Dedifferentiated amniotic fluid mesenchymal stem cell (primary cell): Measurements from ENCODE around the gene CSTPP1.
"Not testable (repeated sequence)": the region's sequence is repeated elsewhere in the genome, so short reads cannot be mapped to it uniquely, and the experiment has no call there.

Source experiments
- DNase-seq: peaks from one replicate; pipeline ENCODE4 v3.0.0-alpha.2; 2016; ENCODE audit errors: extremely low spot score

Gene CSTPP1

GRCh38 chr11:47047972-47048371 is 111.4 kb downstream of the CSTPP1 start:
- DNase-seq = no peak

- DNase-seq = no peak
These were observed 113.7 kb downstream of the CSTPP1 start for GRCh38 chr11:47050284-47050683.

- DNase-seq = no peak
These were observed 114.7 kb downstream of the CSTPP1 start for GRCh38 chr11:47051217-47051616.

GRCh38 chr11:47052165-47052564 is 115.6 kb downstream of the CSTPP1 start:
- DNase-seq = no peak

GRCh38 chr11:47052576-47052975 is 116.0 kb downstream of the CSTPP1 start:
- DNase-seq = no peak

- no peak for DNase-seq
These were observed 119.0 kb downstream of the CSTPP1 start for GRCh38 chr11:47055534-47055933.

GRCh38 chr11:47056261-47056915 is 119.8 kb downstream of the CSTPP1 start:
- DNase-seq = peak; percentile 50

- DNase-seq = no peak
These were observed 120.8 kb downstream of the CSTPP1 start for GRCh38 chr11:47057365-47057764.

GRCh38 chr11:47060807-47061206 is 124.2 kb downstream of the CSTPP1 start:
- peak; percentile 26 for DNase-seq

GRCh38 chr11:47061429-47062178 is 125.0 kb downstream of the CSTPP1 start:
- DNase-seq = peak; percentile 13

- peak; percentile 7 for DNase-seq
These were observed 126.2 kb downstream of the CSTPP1 start for GRCh38 chr11:47062736-47063135.

- DNase-seq = no peak
These were observed 130.8 kb downstream of the CSTPP1 start for GRCh38 chr11:47067401-47067800.

GRCh38 chr11:47070769-47071168 is 134.2 kb downstream of the CSTPP1 start:
- DNase-seq = no peak

GRCh38 chr11:47071341-47071740 is 134.8 kb downstream of the CSTPP1 start:
- DNase-seq = no peak

GRCh38 chr11:47071791-47072261 is 135.3 kb downstream of the CSTPP1 start:
- DNase-seq = no peak

GRCh38 chr11:47078751-47079521 is 142.4 kb downstream of the CSTPP1 start:
- no peak for DNase-seq

GRCh38 chr11:47080775-47081174 is 144.2 kb downstream of the CSTPP1 start:
- DNase-seq = not testable (repeated sequence)

GRCh38 chr11:47083913-47084312 is 147.4 kb downstream of the CSTPP1 start:
- DNase-seq = no peak

- DNase-seq = no peak
These were observed 151.2 kb downstream of the CSTPP1 start for GRCh38 chr11:47087801-47088200.

- DNase-seq = no peak
These were observed 157.0 kb downstream of the CSTPP1 start for GRCh38 chr11:47093541-47093940.

GRCh38 chr11:47096871-47097270 is 160.3 kb downstream of the CSTPP1 start:
- not testable (repeated sequence) for DNase-seq

- not testable (repeated sequence) for DNase-seq
These were observed 161.7 kb downstream of the CSTPP1 start for GRCh38 chr11:47098223-47098622.
